Measurements from ENCODE around the gene NELFE. TPM values are rescaled to one million over a fixed set of nuclear protein-coding genes. Genes with fewer than 3 reads are reported as not detected.

The NELFE gene
- total and polyA plus RNA-seq, 2 of the 13 experiments (the other 11 are each of a cell fraction or from before 2014, with no cell fraction given), result 51.3 to 69.8 TPM

DNA sequence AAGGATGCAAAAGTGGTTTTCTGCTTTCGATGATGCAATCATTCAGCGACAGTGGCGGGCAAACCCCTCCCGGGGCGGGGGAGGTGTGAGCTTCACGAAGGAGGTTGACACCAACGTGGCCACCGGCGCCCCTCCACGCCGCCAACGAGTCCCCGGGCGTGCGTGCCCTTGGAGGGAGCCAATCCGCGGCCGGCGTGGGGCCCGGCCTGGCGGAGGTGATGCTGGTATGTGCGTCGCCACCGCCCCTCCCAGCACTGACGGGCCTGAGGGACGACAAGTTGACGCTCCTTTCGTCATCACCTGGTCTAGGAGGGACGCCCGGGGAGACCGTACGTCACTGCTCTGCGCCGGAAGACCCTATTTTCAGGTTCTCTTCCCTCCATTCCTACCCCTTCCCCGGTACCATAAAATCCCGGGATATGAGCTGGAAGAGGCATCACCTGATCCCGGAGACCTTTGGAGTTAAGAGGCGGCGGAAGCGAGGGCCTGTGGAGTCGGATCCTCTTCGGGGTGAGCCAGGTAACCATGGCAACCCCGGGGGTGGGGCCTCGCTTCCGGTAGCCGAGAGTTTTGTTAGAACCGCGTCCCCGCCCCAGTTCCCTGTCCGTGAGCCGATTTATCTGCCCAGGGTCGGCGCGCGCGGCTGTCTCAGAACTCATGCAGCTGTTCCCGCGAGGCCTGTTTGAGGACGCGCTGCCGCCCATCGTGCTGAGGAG lies 13.4 kb upstream of the NELFE start, which contains the start of gene DXO (continued):
- TF ChIP-seq, protein P1, sequence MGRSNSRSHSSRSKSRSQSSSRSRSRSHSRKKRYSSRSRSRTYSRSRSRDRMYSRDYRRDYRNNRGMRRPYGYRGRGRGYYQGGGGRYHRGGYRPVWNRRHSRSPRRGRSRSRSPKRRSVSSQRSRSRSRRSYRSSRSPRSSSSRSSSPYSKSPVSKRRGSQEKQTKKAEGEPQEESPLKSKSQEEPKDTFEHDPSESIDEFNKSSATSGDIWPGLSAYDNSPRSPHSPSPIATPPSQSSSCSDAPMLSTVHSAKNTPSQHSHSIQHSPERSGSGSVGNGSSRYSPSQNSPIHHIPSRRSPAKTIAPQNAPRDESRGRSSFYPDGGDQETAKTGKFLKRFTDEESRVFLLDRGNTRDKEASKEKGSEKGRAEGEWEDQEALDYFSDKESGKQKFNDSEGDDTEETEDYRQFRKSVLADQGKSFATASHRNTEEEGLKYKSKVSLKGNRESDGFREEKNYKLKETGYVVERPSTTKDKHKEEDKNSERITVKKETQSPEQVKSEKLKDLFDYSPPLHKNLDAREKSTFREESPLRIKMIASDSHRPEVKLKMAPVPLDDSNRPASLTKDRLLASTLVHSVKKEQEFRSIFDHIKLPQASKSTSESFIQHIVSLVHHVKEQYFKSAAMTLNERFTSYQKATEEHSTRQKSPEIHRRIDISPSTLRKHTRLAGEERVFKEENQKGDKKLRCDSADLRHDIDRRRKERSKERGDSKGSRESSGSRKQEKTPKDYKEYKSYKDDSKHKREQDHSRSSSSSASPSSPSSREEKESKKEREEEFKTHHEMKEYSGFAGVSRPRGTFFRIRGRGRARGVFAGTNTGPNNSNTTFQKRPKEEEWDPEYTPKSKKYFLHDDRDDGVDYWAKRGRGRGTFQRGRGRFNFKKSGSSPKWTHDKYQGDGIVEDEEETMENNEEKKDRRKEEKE (IDR thresholded peaks at IDR 0.05), result no peak
- peak; percentile 84; the same call in 1 of the 2 replicates for TF ChIP-seq PCBP1 (IDR thresholded peaks at IDR 0.05; ENCODE audit: borderline replicate concordance, low read depth, low read length)
- TF ChIP-seq KDM4B (CRISPR knock-in tag; IDR thresholded peaks at IDR 0.05), result peak; percentile 96
- no peak for TF ChIP-seq EHMT2 (IDR thresholded peaks at IDR 0.05; ENCODE audit: borderline replicate concordance, low read depth, low read length)
- TF ChIP-seq TAF15 (IDR thresholded peaks at IDR 0.05; ENCODE audit: low read depth, low read length, poor library complexity, severe bottlenecking), result peak; percentile 76
- TF ChIP-seq AKAP8 (CRISPR knock-in tag; IDR thresholded peaks at IDR 0.05), result peak; percentile 88
- TF ChIP-seq ISX (CRISPR knock-in tag; conservative IDR thresholded peaks at IDR 0.05), result 0 out of 2 replicates have a peak, but pooled peaks have one; percentile 32
- TF ChIP-seq SMYD3 (CRISPR knock-in tag; IDR thresholded peaks at IDR 0.05), result peak; percentile 46; the same call in 1 of the 2 replicates
- peak; percentile 99 for TF ChIP-seq ASH2L (IDR thresholded peaks at IDR 0.05; ENCODE audit: insufficient read length, low read depth, low read length)
- TF ChIP-seq, protein P2, sequence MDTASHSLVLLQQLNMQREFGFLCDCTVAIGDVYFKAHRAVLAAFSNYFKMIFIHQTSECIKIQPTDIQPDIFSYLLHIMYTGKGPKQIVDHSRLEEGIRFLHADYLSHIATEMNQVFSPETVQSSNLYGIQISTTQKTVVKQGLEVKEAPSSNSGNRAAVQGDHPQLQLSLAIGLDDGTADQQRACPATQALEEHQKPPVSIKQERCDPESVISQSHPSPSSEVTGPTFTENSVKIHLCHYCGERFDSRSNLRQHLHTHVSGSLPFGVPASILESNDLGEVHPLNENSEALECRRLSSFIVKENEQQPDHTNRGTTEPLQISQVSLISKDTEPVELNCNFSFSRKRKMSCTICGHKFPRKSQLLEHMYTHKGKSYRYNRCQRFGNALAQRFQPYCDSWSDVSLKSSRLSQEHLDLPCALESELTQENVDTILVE (CRISPR knock-in tag; IDR thresholded peaks at IDR 0.05), result peak; percentile 97
- peak; percentile 79; the same call in 1 of the 2 replicates for TF ChIP-seq SALL1 (CRISPR knock-in tag; IDR thresholded peaks at IDR 0.05)
- TF ChIP-seq ZFX (CRISPR knock-in tag; IDR thresholded peaks at IDR 0.05; ENCODE audit: low read depth), result peak; percentile 85; the same call in 1 of the 2 replicates
- TF ChIP-seq NFYC (CRISPR knock-in tag; IDR thresholded peaks at IDR 0.05), result peak; percentile 82
- TF ChIP-seq MTF1 (CRISPR knock-in tag; IDR thresholded peaks at IDR 0.05), result peak; percentile 47
- 0 out of 2 replicates have a peak, but pooled peaks have one; percentile 77 for TF ChIP-seq CREBL2 (CRISPR knock-in tag; IDR thresholded peaks at IDR 0.05; ENCODE audit: borderline replicate concordance)
- TF ChIP-seq ZNF17 (CRISPR knock-in tag; IDR thresholded peaks at IDR 0.05), result no peak
- peak; percentile 20; the same call in 1 of the 2 replicates for TF ChIP-seq ZNF101 (CRISPR knock-in tag; IDR thresholded peaks at IDR 0.05; ENCODE audit: borderline replicate concordance, low read depth)
- TF ChIP-seq THAP8 (CRISPR knock-in tag; IDR thresholded peaks at IDR 0.05; ENCODE audit: borderline replicate concordance), result peak; percentile 94; the same call in 1 of the 2 replicates
- TF ChIP-seq ZGPAT (CRISPR knock-in tag; IDR thresholded peaks at IDR 0.05), result peak; percentile 97
- TF ChIP-seq ESRRA (CRISPR knock-in tag; IDR thresholded peaks at IDR 0.05; ENCODE audit: low read depth), result peak; percentile 72
- peak; percentile 63 for TF ChIP-seq ZNF414 (CRISPR knock-in tag; IDR thresholded peaks at IDR 0.05)
- no peak for TF ChIP-seq ZBTB1 (CRISPR knock-in tag; IDR thresholded peaks at IDR 0.05; ENCODE audit: borderline replicate concordance)
